ENCODE results near the gene FOLR2.
"Not testable (repeated sequence)": the region's sequence is repeated elsewhere in the genome, so short reads cannot be mapped to it uniquely, and the experiment has no call there.

FOLR2 gene

GRCh38 chr11:72179804-72180396 lies 36.7 kb upstream of the FOLR2 start:
- DNase-seq (ENCODE audit: insufficient read length, low spot score), result no peak
- no peak for FAIRE-seq
- TF ChIP-seq CTCF (IDR thresholded peaks at IDR 0.05; ENCODE audit: insufficient read depth, missing control alignments), result no peak

GRCh38 chr11:72180892-72181552 lies 35.6 kb upstream of the FOLR2 start:
- not testable (repeated sequence) for DNase-seq (ENCODE audit: insufficient read length, low spot score); FAIRE-seq

- FAIRE-seq; DNase-seq (ENCODE audit: insufficient read length, low spot score): not testable (repeated sequence)
Observed at GRCh38 chr11:72181553-72181958, 35.0 kb upstream of the FOLR2 start.

GRCh38 chr11:72188267-72188666 lies 28.3 kb upstream of the FOLR2 start:
- no peak for TF ChIP-seq CTCF (IDR thresholded peaks at IDR 0.05; ENCODE audit: insufficient read depth, missing control alignments)
- no peak for FAIRE-seq

GRCh38 chr11:72189455-72190250 lies 26.9 kb upstream of the FOLR2 start:
- no peak for DNase-seq (ENCODE audit: insufficient read length, low spot score)
- TF ChIP-seq CTCF (IDR thresholded peaks at IDR 0.05; ENCODE audit: insufficient read depth, missing control alignments), result no peak
- no peak for FAIRE-seq

More at GRCh38 chr11:72188267-72188666, 28.3 kb upstream of the FOLR2 start:
- DNase-seq (ENCODE audit: insufficient read length, low spot score), result no peak

- DNase-seq (ENCODE audit: insufficient read length, low spot score) (no peak), FAIRE-seq (no peak)
- no peak for TF ChIP-seq CTCF (IDR thresholded peaks at IDR 0.05; ENCODE audit: insufficient read depth, missing control alignments)
Observed at GRCh38 chr11:72190631-72191071, 25.9 kb upstream of the FOLR2 start.

- no peak for TF ChIP-seq CTCF (IDR thresholded peaks at IDR 0.05; ENCODE audit: insufficient read depth, missing control alignments)
- DNase-seq (ENCODE audit: insufficient read length, low spot score), result no peak
- FAIRE-seq, result no peak
Observed at GRCh38 chr11:72191961-72192381, 24.6 kb upstream of the FOLR2 start, which contains the start of gene FOLR1. Gene FOLR1, plus strand, starts transcription at chr11:72192140. Its CDS starts 34 bp downstream, at chr11:72192174.

Measured in D721Med (cell line).